Mesodermal cell (in vitro differentiated cells): ENCODE measurements around the gene CD2BP2.

Experiments used
- H3K27ac ChIP-seq: 2 replicates; pipeline ENCODE4 v1.7.0; 2013; ENCODE audit warnings: mild to moderate bottlenecking, low read depth, low read length, moderate library complexity; ENCODE audit not compliant: severe bottlenecking
- H3K36me3 ChIP-seq: 2 replicates; pipeline ENCODE4 v1.7.1; 2013; ENCODE audit warnings: mild to moderate bottlenecking, low read length, moderate library complexity; ENCODE audit not compliant: control insufficient read depth, insufficient read depth
- H3K4me1 ChIP-seq: one replicate; pipeline ENCODE4 v1.7.1; 2013; ENCODE audit warnings: mild to moderate bottlenecking, low read length; ENCODE audit not compliant: insufficient read depth, control insufficient read depth, poor library complexity, severe bottlenecking
- H3K4me3 ChIP-seq: 2 replicates; pipeline ENCODE4 v1.7.0; 2013; ENCODE audit warnings: low read length, control low read depth, mild to moderate bottlenecking; ENCODE audit not compliant: insufficient read depth, poor library complexity, severe bottlenecking; ENCODE audit errors: extremely low read depth
- H3K9me3 ChIP-seq: 2 replicates; pipeline ENCODE4 v1.7.1; 2013; ENCODE audit warnings: mild to moderate bottlenecking, low read length, moderate library complexity; ENCODE audit not compliant: control insufficient read depth
- WGBS, 2 experiments: methylation state at CpG; one replicate each; pipeline ENCODE4 v1.1.5; 2013; ENCODE audit warnings: missing lambda C conversion rate in 2 of 2; ENCODE audit not compliant: insufficient coverage in 2 of 2; 5-methylcytosine and 5-hydroxymethylcytosine counted together

The CD2BP2 gene

GRCh38 chr16:30369091-30369937 lies 14.2 kb upstream of the CD2BP2 start:
- peaks cover 9% of the 10 kb centered on the region for H3K4me1 ChIP-seq
- H3K9me3 ChIP-seq, result no peaks in the 10 kb centered on the region
- peak overlapping the region; percentile 53 for H3K27ac ChIP-seq
- peak overlapping the region; percentile 80 for H3K4me3 ChIP-seq
- peaks cover 23% of the 10 kb centered on the region for H3K36me3 ChIP-seq
- 15 to 17% methylated on average over 32 to 36 of the region's 45 CpGs for WGBS, 2 experiments

GRCh38 chr16:30368792-30369090 lies 13.6 kb upstream of the CD2BP2 start:
- peak overlapping the region; percentile 80 for H3K4me3 ChIP-seq
- H3K36me3 ChIP-seq, result peaks cover 28% of the 10 kb centered on the region
- WGBS, 2 experiments, result 23 to 40% methylated on average over 2 to 4 of the region's 4 CpGs
- H3K27ac ChIP-seq, result no peak overlapping the region
- H3K4me1 ChIP-seq, result peaks cover 9% of the 10 kb centered on the region
- no peaks in the 10 kb centered on the region for H3K9me3 ChIP-seq

DNA sequence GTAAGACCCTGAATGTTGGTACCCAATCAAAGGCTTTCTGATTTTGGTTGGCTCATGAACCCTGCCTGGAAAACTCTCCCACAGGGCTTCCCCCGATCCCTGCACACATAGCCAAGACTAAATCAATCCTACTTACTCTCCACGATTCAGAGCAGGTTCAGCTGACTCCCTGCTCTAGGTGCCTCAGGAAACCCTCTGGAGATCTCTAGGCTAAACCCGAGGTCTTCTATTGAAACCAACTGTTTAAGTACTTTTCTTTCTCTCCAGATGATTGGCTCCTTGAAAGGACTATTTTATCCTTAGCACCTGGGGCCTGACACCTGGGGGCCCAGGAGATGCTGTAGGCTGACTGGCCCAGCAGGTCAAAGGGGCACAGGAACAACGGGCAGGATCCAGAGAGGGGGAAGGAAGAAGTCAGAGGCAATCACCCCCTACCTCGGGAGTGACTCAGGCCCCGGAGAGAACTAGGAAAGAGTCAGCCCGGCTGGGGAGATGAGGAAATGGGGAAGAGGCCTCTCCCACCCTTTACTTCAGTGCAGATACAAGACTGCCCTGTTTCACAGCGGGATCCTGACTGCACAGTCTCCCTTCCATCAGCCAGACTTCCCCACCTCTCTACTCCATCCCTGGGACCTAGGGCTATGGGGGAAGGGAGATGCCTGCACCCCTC lies 13.1 kb upstream of the CD2BP2 start:
- Histone ChIP-seq H3K36me3 (peaks cover 32% of the 10 kb centered on the region), H3K9me3 (no peaks in the 10 kb centered on the region), H3K27ac (no peak overlapping the region), H3K4me1 (peaks cover 9% of the 10 kb centered on the region), H3K4me3 (peak overlapping the region; percentile 80)
- WGBS, 2 experiments, result 43 to 67% methylated on average over 2 to 5 of the region's 8 CpGs

DNA sequence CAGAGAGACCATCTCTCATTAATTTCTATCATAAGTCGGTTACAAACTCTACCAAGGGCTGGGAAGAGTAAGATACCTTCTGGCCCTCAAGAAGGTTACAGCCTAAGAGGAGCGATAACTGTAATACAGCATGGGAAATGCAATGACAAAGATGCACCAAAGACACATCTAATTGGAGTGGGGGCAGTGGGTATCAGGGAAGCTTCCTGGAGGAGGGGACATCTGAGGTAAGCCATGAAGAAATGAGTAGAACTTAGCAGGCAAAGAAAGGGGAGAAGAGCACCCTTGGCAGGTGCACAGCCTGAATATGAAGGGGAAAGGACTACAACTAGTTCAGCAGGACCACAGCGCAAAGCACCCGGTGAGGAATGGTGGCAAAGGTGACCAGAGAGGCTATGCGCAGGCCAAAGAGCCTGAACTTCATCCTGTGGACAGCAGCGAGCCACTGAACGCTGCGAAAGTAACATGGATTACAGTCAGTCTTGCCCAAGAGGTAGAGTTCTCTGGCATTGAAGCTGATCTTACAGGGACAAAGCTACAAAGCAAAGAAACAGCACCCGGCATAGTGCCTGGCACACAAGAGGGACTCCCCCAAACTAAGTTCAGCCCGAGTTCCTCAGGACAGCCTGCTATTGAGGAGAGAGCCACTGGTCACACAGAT lies 12.4 kb upstream of the CD2BP2 start:
- H3K9me3 ChIP-seq, result no peaks in the 10 kb centered on the region
- peaks cover 9% of the 10 kb centered on the region for H3K4me1 ChIP-seq
- 95% methylated on average over 9 of the region's 10 CpGs for WGBS, 2 experiments
- no peak overlapping the region for H3K27ac ChIP-seq
- peak overlapping the region; percentile 80 for H3K4me3 ChIP-seq
- H3K36me3 ChIP-seq, result peaks cover 40% of the 10 kb centered on the region

DNA sequence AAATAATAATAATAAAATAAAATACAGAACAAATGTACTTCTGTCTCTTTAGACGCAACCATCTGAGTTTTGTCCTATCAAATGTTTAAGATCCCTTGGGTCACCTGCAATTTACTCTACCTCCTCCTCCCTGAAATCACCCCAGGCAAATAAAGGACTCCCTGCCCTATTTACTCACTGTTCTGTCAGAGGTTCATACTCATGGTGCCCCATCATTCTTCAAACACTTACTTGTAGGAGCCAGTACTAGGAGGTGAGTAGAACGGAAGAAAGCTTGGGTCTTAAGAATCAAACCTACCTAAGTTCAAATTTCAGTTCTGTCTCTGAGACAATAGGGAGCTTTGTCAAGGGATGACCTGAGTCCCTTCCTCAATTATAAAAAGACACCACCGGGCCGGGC lies 11.4 kb upstream of the CD2BP2 start:
- Histone ChIP-seq H3K9me3 (no peaks in the 10 kb centered on the region), H3K4me1 (peaks cover 9% of the 10 kb centered on the region), H3K27ac (no peak overlapping the region), H3K36me3 (peaks cover 44% of the 10 kb centered on the region), H3K4me3 (no peak overlapping the region)
- 81 to 85% methylated on average over 3 to 4 of the region's 4 CpGs for WGBS, 2 experiments

DNA sequence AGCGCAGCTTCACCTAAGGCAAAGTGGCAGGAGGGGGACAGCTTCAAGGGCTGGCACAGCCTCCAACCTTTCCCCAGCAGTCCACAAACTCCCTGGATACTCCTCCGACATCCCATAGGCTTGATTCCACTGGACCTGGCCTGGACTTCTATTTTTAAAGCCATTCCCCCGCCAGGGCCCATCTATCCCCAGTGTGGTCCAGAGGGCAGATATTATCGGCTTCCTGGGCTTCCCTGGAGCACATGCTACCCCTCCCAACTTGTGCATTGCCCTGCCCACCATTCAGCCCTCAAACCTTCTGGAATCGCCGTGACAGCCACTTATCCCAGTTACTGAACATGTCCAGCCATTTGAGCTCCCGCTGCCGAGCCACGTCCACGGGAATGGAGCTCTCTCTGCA lies 10.1 kb upstream of the CD2BP2 start:
- H3K4me3 ChIP-seq, result no peak overlapping the region
- H3K36me3 ChIP-seq, result peaks cover 51% of the 10 kb centered on the region

DNA sequence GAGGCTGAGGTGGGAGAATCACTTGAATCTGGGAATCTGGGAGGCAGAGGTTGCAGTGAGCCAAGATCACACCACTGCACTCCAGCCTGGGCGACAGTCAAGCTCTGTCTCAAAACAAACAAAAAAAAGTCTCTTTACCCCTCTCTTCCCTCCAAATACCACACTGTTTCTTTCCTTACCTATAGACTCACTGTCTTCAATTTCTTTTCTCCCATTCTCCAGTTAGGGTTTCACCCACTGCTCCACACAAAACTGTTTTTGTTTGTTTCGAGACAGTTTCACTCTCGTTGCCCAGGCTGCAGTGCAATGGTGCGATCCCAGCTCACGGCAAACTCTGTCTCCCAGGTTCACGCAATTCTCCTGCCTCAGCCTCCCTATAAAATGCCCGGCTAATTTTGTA lies 6.1 kb upstream of the CD2BP2 start:
- 96 to 98% methylated on average over 5 to 6 of the region's 7 CpGs for WGBS, 2 experiments
- H3K27ac ChIP-seq, result no peak overlapping the region

More for the DNA sequence above, 10.1 kb upstream of the CD2BP2 start:
- Histone ChIP-seq H3K27ac (no peak overlapping the region), H3K4me1 (peaks cover 6% of the 10 kb centered on the region), H3K9me3 (no peaks in the 10 kb centered on the region)
- WGBS, 2 experiments, result 95 to 97% methylated on average over 9 to 10 of the region's 10 CpGs

GRCh38 chr16:30359871-30360170 lies 4.7 kb upstream of the CD2BP2 start:
- Histone ChIP-seq H3K4me1 (peaks cover 13% of the 10 kb centered on the region), H3K9me3 (no peaks in the 10 kb centered on the region), H3K4me3 (no peak overlapping the region), H3K27ac (no peak overlapping the region), H3K36me3 (peaks cover 65% of the 10 kb centered on the region)
- WGBS, 2 experiments, result 86 to 92% methylated on average over 6 of the region's 6 CpGs

More for the DNA sequence above, 6.1 kb upstream of the CD2BP2 start:
- Histone ChIP-seq H3K36me3 (peaks cover 78% of the 10 kb centered on the region), H3K9me3 (no peaks in the 10 kb centered on the region), H3K4me1 (peaks cover 6% of the 10 kb centered on the region), H3K4me3 (no peak overlapping the region)

GRCh38 chr16:30358990-30359870 lies 4.1 kb upstream of the CD2BP2 start:
- H3K9me3 ChIP-seq, result no peaks in the 10 kb centered on the region
- H3K4me3 ChIP-seq, result no peak overlapping the region
- no peak overlapping the region for H3K27ac ChIP-seq
- peaks cover 13% of the 10 kb centered on the region for H3K4me1 ChIP-seq
- H3K36me3 ChIP-seq, result peaks cover 60% of the 10 kb centered on the region
- WGBS, 2 experiments, result 94 to 95% methylated on average over 25 of the region's 28 CpGs

GRCh38 chr16:30358577-30358936 lies 3.4 kb upstream of the CD2BP2 start:
- H3K36me3 ChIP-seq, result peaks cover 59% of the 10 kb centered on the region
- peaks cover 13% of the 10 kb centered on the region for H3K4me1 ChIP-seq
- H3K4me3 ChIP-seq, result no peak overlapping the region
- 93 to 94% methylated on average over 8 to 9 of the region's 9 CpGs for WGBS, 2 experiments
- H3K27ac ChIP-seq, result no peak overlapping the region
- H3K9me3 ChIP-seq, result no peaks in the 10 kb centered on the region
